Measurements from ENCODE around the gene EXOC6B. TPM values are rescaled to one million over a fixed set of nuclear protein-coding genes. Genes with fewer than 3 reads are reported as not detected.
"Not testable (repeated sequence)": the region's sequence is repeated elsewhere in the genome, so short reads cannot be mapped to it uniquely, and the experiment has no call there.

The EXOC6B gene
- total RNA-seq, 1 donor from 2014 or later, result 104 TPM

DNA sequence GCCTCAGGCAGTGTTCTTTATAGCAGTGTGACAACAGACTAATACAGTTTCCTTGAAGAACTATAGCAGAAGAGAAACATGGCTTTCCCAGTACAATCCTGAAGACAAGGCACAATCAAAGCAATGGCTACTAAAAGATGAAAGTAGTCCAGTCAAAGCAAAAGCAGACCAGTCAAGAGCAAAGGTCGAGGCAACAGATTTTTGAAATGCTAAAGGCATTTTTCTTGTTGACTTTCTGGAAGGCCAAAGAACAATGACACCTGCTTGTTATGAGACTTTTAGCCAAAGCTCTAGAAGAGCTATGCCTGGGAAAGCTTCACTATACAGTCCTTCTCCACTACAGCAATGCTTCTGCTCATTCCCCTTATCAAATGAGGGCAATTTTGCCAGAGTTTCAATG, 269.9 kb downstream of the EXOC6B start:
- DNase-seq (ENCODE audit: low spot score in 2 of 2, unreplicated experiment in 2 of 2), result no peak
- peaks cover 40% of the 10 kb centered on the region for H3K36me3 Mint-ChIP-seq
- H3K27ac Mint-ChIP-seq, result no peak overlapping the region
- TF ChIP-seq, protein P1, sequence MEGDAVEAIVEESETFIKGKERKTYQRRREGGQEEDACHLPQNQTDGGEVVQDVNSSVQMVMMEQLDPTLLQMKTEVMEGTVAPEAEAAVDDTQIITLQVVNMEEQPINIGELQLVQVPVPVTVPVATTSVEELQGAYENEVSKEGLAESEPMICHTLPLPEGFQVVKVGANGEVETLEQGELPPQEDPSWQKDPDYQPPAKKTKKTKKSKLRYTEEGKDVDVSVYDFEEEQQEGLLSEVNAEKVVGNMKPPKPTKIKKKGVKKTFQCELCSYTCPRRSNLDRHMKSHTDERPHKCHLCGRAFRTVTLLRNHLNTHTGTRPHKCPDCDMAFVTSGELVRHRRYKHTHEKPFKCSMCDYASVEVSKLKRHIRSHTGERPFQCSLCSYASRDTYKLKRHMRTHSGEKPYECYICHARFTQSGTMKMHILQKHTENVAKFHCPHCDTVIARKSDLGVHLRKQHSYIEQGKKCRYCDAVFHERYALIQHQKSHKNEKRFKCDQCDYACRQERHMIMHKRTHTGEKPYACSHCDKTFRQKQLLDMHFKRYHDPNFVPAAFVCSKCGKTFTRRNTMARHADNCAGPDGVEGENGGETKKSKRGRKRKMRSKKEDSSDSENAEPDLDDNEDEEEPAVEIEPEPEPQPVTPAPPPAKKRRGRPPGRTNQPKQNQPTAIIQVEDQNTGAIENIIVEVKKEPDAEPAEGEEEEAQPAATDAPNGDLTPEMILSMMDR (IDR thresholded peaks at IDR 0.05; ENCODE audit: unreplicated experiment), result no peak
- H3K27me3 Mint-ChIP-seq (ENCODE audit: low read depth), result no peaks in the 10 kb centered on the region
- no peak overlapping the region for H3K4me3 Mint-ChIP-seq
- H3K9me3 Mint-ChIP-seq, result peaks cover 10% of the 10 kb centered on the region
- peaks cover 29% of the 10 kb centered on the region for H3K4me1 Mint-ChIP-seq

DNA sequence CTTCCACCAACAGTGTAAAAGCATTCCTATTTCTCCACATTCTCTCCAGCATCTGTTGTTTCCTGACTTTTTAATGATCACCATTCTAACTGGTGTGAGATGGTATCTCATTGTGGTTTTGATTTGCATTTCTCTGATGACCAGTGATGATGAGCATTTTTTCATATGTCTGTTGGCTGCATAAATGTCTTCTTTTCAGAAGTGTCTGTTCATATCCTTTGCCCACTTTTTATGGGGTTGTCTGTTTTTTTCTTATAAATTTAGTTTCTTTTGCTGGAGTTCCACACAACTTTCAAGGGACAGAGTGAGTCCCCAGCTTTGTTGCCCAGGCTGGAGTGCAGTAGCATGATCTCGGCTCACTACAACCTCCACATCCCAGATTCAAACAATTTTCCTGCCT, 270.5 kb downstream of the EXOC6B start:
- H3K4me1 Mint-ChIP-seq, result peaks cover 23% of the 10 kb centered on the region
- H3K27ac Mint-ChIP-seq; DNase-seq (ENCODE audit: low spot score in 2 of 2, unreplicated experiment in 2 of 2); H3K27me3 Mint-ChIP-seq (ENCODE audit: low read depth); H3K4me3 Mint-ChIP-seq: not testable (repeated sequence)
- peaks cover 10% of the 10 kb centered on the region for H3K9me3 Mint-ChIP-seq
- peaks cover 41% of the 10 kb centered on the region for H3K36me3 Mint-ChIP-seq

DNA sequence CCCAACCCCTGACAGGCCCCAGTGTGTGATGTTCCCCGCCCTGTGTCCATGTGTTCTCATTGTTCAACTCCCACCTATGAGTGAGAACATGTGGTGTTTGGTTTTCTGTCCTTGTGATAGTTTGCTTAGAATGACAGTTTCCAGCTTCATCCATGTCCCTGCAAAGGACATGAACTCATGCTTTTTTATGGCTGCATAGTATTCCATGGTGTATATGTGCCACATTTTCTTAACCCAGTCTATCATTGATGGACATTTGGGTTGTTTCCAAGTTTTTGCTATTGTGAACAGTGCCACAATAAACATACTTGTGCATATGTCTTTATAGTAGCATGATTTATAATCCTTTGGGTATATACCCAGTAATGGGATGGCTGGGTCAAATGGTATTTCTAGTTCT, 270.9 kb downstream of the EXOC6B start:
- not testable (repeated sequence) for H3K27ac Mint-ChIP-seq; H3K27me3 Mint-ChIP-seq (ENCODE audit: low read depth); DNase-seq (ENCODE audit: low spot score in 2 of 2, unreplicated experiment in 2 of 2); H3K4me3 Mint-ChIP-seq
- Mint-ChIP-seq H3K9me3 (peaks cover 11% of the 10 kb centered on the region), H3K4me1 (peaks cover 19% of the 10 kb centered on the region), H3K36me3 (peaks cover 41% of the 10 kb centered on the region)

DNA sequence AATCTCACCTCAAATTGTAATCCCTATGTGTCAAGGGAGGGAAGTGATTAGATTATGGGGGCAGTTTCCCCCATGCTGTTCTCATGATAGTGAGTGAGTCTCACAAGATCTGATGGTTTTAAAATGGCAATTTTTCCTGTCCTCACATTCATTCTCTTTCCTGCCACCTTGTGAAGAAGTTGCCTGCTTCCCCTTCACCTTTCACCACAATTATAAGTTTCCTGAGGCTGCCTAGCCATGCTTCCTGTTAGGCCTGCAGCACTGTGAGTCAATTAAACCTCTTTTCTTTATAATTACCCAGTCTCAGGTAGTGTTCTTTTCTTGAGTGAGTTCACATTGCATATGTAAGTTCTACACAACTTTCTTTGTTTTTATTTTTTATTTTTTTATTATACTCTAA, 271.5 kb downstream of the EXOC6B start:
- H3K27ac Mint-ChIP-seq, result peak overlapping the region; percentile 67
- TF ChIP-seq, protein P1 (IDR thresholded peaks at IDR 0.05; ENCODE audit: unreplicated experiment), result no peak
- H3K36me3 Mint-ChIP-seq, result peaks cover 46% of the 10 kb centered on the region
- H3K27me3 Mint-ChIP-seq (ENCODE audit: low read depth), result no peaks in the 10 kb centered on the region
- no peak for DNase-seq (ENCODE audit: low spot score in 2 of 2, unreplicated experiment in 2 of 2)
- H3K4me1 Mint-ChIP-seq, result peaks cover 18% of the 10 kb centered on the region
- H3K4me3 Mint-ChIP-seq, result no peak overlapping the region
- peaks cover 16% of the 10 kb centered on the region for H3K9me3 Mint-ChIP-seq

DNA sequence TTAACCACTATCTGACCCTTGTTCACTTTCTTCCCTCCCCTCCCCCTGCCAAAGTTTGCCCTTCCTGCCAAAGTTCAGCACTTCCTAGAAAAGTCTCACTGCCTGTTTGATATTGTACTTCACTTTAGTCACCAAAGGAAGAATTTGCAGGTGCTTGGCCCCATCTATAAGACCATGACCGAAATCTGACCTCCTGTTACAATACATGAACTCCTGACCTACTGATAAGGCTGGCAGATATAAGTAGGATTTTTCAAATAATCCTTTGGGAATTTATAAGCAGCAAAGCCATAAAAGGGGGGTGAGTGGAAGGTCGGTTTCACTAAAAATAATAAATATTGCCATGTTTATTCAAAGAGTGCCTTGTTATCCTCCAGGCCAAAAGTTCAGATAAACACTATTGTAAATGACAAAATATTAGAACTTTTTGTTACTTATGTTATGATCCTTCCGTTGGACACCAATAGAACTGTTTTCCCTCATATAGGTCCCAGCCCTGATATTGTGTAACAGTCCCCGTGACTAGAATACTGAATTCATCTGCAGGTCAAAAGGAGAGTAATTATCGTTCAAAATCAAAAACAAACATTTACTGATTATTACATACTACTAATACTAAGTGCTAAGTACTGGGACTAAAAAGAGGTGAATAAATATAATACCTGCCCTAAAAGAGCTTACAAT, 277.6 kb downstream of the EXOC6B start:
- Mint-ChIP-seq H3K27me3 (ENCODE audit: low read depth) (no peaks in the 10 kb centered on the region), H3K27ac (peak overlapping the region; percentile 94), H3K9me3 (peaks cover 11% of the 10 kb centered on the region), H3K4me3 (no peak overlapping the region), H3K36me3 (peaks cover 16% of the 10 kb centered on the region), H3K4me1 (peaks cover 50% of the 10 kb centered on the region)
- DNase-seq (ENCODE audit: low spot score in 2 of 2, unreplicated experiment in 2 of 2), result no peak
- TF ChIP-seq, protein P1 (IDR thresholded peaks at IDR 0.05; ENCODE audit: unreplicated experiment), result no peak

DNA sequence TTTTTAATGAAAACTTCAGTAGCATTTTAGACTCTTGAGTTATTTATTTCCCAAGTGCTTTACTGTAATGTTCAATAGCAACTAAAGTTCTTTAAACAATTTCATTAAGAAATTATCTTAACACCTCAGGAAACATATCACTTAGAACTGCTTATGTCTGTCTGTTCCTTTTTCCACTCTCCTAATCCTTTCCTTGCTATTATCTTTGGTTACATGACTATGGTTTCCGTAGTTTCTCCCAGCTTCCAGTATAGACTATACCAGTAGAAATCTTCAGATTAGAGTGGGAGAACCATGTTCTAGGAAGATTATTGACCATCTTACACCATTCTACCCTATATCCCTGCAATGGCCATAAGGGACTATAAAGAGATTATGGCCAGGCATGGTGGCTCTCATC, 280.0 kb downstream of the EXOC6B start:
- H3K27me3 Mint-ChIP-seq (ENCODE audit: low read depth), result no peaks in the 10 kb centered on the region
- peaks cover 66% of the 10 kb centered on the region for H3K4me1 Mint-ChIP-seq
- H3K27ac Mint-ChIP-seq, result peak overlapping the region; percentile 94
- DNase-seq (ENCODE audit: low spot score in 2 of 2, unreplicated experiment in 2 of 2), result no peak
- TF ChIP-seq, protein P1 (IDR thresholded peaks at IDR 0.05; ENCODE audit: unreplicated experiment), result no peak
- peaks cover 17% of the 10 kb centered on the region for H3K9me3 Mint-ChIP-seq
- H3K36me3 Mint-ChIP-seq, result peaks cover 22% of the 10 kb centered on the region
- H3K4me3 Mint-ChIP-seq, result no peak overlapping the region
